HepG2 (cell line): Measurements from ENCODE around the gene ZMIZ2. TPM values are rescaled to one million over a fixed set of nuclear protein-coding genes. Genes with fewer than 3 reads are reported as not detected.

Experiments
- FOXA1 ChIP-seq, 2 experiments: fragments of 450-650 bp in 1 of 2; sonication (generic) in 1 of 2; formaldehyde crosslinking in 1 of 2; IDR thresholded peaks; 2 replicates each; pipeline versions ENCODE4 v1.4.0 to v1.6.1; 2016 to 2020; ENCODE audit warnings: missing genetic modification reagents in 1 of 2
- HIVEP1 ChIP-seq: sonication (generic); formaldehyde crosslinking; IDR thresholded peaks from 2 replicates; pipeline ENCODE4 v1.4.0; 2020; ENCODE audit warnings: mild to moderate bottlenecking, missing genetic modification reagents
- HNRNPL ChIP-seq: fragments of 200-400 bp; formaldehyde crosslinking; IDR thresholded peaks from 2 replicates; pipeline ENCODE4 v1.6.1; 2017; ENCODE audit warnings: mild to moderate bottlenecking, low read depth, low read length
- KLF16 ChIP-seq, 2 experiments: sonication (generic) in 1 of 2; formaldehyde crosslinking in 1 of 2; IDR thresholded peaks; 2 replicates each; pipeline versions ENCODE4 v1.6.1 to v1.8.0; 2016 to 2023; ENCODE audit warnings: missing genetic modification reagents in 2 of 2, missing compliant biosample characterization in 1 of 2
- MAFG ChIP-seq: sonication (generic); formaldehyde crosslinking; IDR thresholded peaks from 2 replicates; pipeline ENCODE4 v1.5.1; 2020; ENCODE audit warnings: mild to moderate bottlenecking, missing genetic modification reagents
- NFATC3 ChIP-seq: sonication (generic); formaldehyde crosslinking; IDR thresholded peaks from 2 replicates; pipeline ENCODE4 v1.5.1; 2020; ENCODE audit warnings: mild to moderate bottlenecking, missing genetic modification reagents
- RXRB ChIP-seq: IDR thresholded peaks from 2 replicates; pipeline ENCODE4 v1.6.1; 2016; ENCODE audit warnings: borderline replicate concordance, missing genetic modification reagents, missing compliant biosample characterization
- SAFB2 ChIP-seq: sonication (generic); formaldehyde crosslinking; IDR thresholded peaks from 2 replicates; pipeline ENCODE4 v1.5.1; 2020; ENCODE audit warnings: missing genetic modification reagents, low read depth, mild to moderate bottlenecking, borderline replicate concordance
- SAP130 ChIP-seq: IDR thresholded peaks from 2 replicates; pipeline ENCODE4 v1.6.1; 2016; ENCODE audit warnings: low read depth
- SP2 ChIP-seq: sonication (generic); formaldehyde crosslinking; IDR thresholded peaks from 2 replicates; pipeline ENCODE4 v1.5.1; 2020; ENCODE audit warnings: mild to moderate bottlenecking, missing genetic modification reagents
- TBP ChIP-seq: sonication (generic); formaldehyde crosslinking; IDR thresholded peaks from 2 replicates; pipeline ENCODE4 v1.5.0; 2020; ENCODE audit warnings: missing genetic modification reagents
- ZBTB33 ChIP-seq: sonication (generic); formaldehyde crosslinking; IDR thresholded peaks from 2 replicates; pipeline ENCODE4 v1.4.0; 2020; ENCODE audit warnings: missing genetic modification reagents
- ZBTB37 ChIP-seq: sonication (generic); formaldehyde crosslinking; IDR thresholded peaks from 2 replicates; pipeline ENCODE4 v1.4.0; 2020; ENCODE audit warnings: mild to moderate bottlenecking, missing genetic modification reagents
- ZBTB39 ChIP-seq: sonication (generic); formaldehyde crosslinking; IDR thresholded peaks from 2 replicates; pipeline ENCODE4 v1.5.0; 2020; ENCODE audit warnings: missing genetic modification reagents
- ZFP41 ChIP-seq: sonication (generic); formaldehyde crosslinking; IDR thresholded peaks from 2 replicates; pipeline ENCODE4 v1.4.0; 2020; ENCODE audit warnings: mild to moderate bottlenecking, missing genetic modification reagents, borderline replicate concordance
- ZFY ChIP-seq: sonication (generic); formaldehyde crosslinking; IDR thresholded peaks from 2 replicates; pipeline ENCODE4 v1.4.0; 2020; ENCODE audit warnings: missing genetic modification reagents
- ZNF484 ChIP-seq: sonication (generic); formaldehyde crosslinking; IDR thresholded peaks from 2 replicates; pipeline ENCODE4 v1.5.1; 2020; ENCODE audit warnings: mild to moderate bottlenecking, low read depth, missing genetic modification reagents, borderline replicate concordance
- ZNF503 ChIP-seq: sonication (generic); formaldehyde crosslinking; IDR thresholded peaks from 2 replicates; pipeline ENCODE4 v1.4.0; 2020; ENCODE audit warnings: missing genetic modification reagents
- ZNF740 ChIP-seq: sonication (generic); formaldehyde crosslinking; IDR thresholded peaks from 2 replicates; pipeline ENCODE4 v1.4.0; 2020; ENCODE audit warnings: missing genetic modification reagents
- polyA plus RNA-seq, 8 experiments: library from polyadenylated mRNA; depleted of rRNA in 3 of 8; stranded (reverse) in 7 of 8; unstranded in 1 of 8; fragments of >200 nt; fragmentation: Illumina TruSeq in 4 of 8; extraction: Trizol in 4 of 8; gene quantifications; 2 replicates each; pipeline versions ENCODE4 v1.2.1 to v1.2.3, GENCODE V29; 2011 to 2016; ENCODE audit warnings: low read depth in 4 of 8, missing spikeins in 1 of 8, mixed read lengths in 1 of 8; ENCODE audit not compliant: insufficient read depth in 1 of 8
- total RNA-seq, 5 experiments: library from RNA; depleted of rRNA; stranded (reverse); fragments of >200 nt; fragmentation: Illumina TruSeq; extraction: Trizol; gene quantifications; 2 replicates each; pipeline ENCODE4 v1.2.3, GENCODE V29; 2016; ENCODE audit warnings: low read depth in 1 of 5

ZMIZ2 gene
- total and polyA plus RNA-seq, 2 of the 13 experiments (the other 11 are each of a cell fraction or from before 2014, with no cell fraction given) = 4.9 to 7.9 TPM

- TF ChIP-seq ZNF484 (CRISPR knock-in tag) (no peak), ZBTB39 (CRISPR knock-in tag) (no peak), MAFG (no peak), SAP130 (CRISPR knock-in tag) (peak; percentile 41; the same call in 1 of the 2 replicates), ZNF740 (peak; percentile 57; the same call in 1 of the 2 replicates), ZBTB33 (no peak), SAFB2 (no peak), NFATC3 (no peak), TBP (no peak), ZFY (0 out of 2 replicates have a peak, but pooled peaks have one; percentile 12), ZBTB37 (CRISPR knock-in tag) (no peak), ZFP41 (CRISPR knock-in tag) (no peak), KLF16 (CRISPR knock-in tag; IDR thresholded peaks at IDR 0.05) (no peak), RXRB (CRISPR knock-in tag) (no peak), HIVEP1 (CRISPR knock-in tag) (no peak), SP2 (CRISPR knock-in tag) (no peak), HNRNPL (peak; percentile 83), ZNF503 (no peak), FOXA1 (IDR thresholded peaks at IDR 0.05) (no peak), FOXA1 (CRISPR knock-in tag; IDR thresholded peaks at IDR 0.05) (0 out of 2 replicates have a peak, but pooled peaks have one; percentile 12)
These were observed 19.4 kb downstream of the ZMIZ2 start (continued) for GRCh38 chr7:44767912-44768627.
